NCI-H2029 treated with DMSO at 0.1 percent for 48 hours (cell line): ENCODE results near the gene SSR1.

Experiments
- DNase-seq: peaks from one replicate; lab custom pipeline; 2025; lab: John Stamatoyannopoulos, UW

SSR1 gene

DNA sequence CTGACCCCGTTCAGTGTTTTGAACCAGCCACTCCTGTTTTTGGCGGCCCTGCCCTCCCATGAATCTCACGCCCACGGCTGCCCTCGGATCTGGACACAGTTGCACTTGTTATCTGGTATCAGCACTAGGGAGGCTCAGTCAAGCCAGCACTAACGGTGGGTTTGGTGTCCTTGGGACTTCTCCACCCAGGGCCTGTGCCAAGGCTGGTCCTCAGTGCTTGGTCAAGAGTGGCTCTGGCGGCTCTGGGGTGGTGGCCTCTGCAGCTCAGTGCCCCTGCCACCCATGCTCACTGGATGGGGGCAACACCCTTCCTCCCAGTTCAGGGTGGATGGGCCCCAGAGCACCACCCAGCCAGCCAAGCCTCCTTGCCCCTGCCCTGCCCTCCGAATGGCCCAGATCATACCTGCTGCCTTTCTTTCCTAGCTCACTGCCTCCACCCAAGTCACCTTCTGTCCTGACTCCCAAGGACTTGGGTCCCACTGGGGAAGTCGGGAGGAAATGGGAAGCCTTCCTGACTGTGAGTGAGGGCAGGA is 54.7 kb downstream of the SSR1 start:
- no peak for DNase-seq

DNA sequence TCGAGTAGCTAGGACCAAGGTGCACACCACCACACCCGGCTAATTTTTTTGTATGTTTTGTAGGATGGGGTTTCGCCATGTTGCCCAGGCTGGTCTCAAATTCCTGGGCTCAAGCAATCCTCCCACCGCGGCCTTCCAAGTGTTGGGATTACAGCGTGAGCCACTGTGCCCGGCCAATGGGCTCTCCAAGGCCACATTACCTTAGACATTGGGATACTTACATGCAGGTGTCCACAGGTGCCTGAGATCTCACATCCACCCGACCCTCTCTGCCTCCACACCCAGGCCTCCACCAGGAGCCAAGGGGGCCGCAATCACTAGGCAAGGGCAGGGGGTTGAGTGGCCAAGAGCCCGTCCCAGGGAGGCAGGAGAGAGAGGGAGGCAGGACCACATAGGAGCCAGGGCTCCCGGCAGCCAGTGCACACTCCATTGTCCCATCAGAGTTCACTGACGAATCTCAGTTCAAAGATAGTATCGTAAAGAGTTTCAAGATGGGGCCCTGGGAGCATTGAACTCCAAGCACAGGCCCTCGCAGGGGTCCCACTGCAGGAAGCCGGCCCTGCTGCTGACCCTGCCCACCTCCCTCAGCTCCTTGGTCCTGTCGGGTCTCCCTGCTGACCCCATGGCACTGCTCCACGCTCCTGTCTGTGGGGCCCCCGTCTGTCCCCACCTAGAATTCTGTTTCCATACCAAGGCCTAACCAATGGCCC is 55.3 kb downstream of the SSR1 start:
- no peak for DNase-seq

- no peak for DNase-seq
Measured at GRCh38 chr6:7256785-7257184, 56.2 kb downstream of the SSR1 start.

- no peak for DNase-seq
Measured at GRCh38 chr6:7255918-7256317, 57.1 kb downstream of the SSR1 start.

GRCh38 chr6:7254980-7255835 is 57.8 kb downstream of the SSR1 start:
- DNase-seq: no peak

- DNase-seq: no peak
Measured at GRCh38 chr6:7252390-7252789, 60.6 kb downstream of the SSR1 start.

- DNase-seq: no peak
Measured at GRCh38 chr6:7251646-7252260, 61.2 kb downstream of the SSR1 start.

DNA sequence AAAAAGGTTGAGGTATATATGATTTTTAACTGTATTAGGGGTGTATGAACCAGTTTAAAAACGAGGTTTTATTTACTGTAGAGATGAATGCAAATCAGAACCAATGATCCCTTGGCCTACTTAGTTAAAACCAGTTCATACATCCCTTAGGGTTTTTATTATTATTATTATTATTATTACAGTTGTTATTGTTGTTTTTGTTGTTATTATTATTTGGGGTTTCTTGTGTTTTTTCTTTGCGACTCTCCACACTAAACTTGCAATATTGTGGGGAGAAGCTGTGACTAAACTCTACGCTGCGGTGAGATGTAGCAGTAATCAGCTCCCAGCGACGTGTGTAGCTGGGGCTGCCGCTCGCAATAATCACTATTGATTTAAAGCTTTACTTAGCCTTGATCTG is 62.2 kb downstream of the SSR1 start:
- DNase-seq: no peak

- no peak for DNase-seq
Measured at GRCh38 chr6:7249946-7250643, 62.9 kb downstream of the SSR1 start.

DNA sequence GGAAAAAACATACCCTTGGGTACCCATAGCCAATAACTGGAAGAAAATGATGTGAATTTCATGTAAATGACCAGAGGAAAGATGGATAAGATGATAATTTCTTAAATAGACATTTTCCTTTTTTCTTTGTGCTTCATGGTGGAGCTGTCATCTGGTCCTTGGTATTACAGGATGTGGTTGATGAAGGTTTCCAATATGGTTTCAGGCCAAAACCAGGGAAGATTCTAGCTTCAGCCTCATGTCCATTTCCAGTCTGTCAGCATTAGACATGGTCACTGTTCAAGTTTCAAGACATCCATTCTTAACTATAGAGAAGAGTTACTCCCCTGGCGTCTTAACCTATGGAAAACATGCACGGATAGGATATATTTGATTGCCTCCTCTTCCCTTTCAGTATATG is 63.6 kb downstream of the SSR1 start:
- DNase-seq: no peak

GRCh38 chr6:7247828-7248227 is 65.2 kb downstream of the SSR1 start:
- no peak for DNase-seq

- DNase-seq: no peak
Measured at GRCh38 chr6:7247179-7247456, 65.9 kb downstream of the SSR1 start.

DNA sequence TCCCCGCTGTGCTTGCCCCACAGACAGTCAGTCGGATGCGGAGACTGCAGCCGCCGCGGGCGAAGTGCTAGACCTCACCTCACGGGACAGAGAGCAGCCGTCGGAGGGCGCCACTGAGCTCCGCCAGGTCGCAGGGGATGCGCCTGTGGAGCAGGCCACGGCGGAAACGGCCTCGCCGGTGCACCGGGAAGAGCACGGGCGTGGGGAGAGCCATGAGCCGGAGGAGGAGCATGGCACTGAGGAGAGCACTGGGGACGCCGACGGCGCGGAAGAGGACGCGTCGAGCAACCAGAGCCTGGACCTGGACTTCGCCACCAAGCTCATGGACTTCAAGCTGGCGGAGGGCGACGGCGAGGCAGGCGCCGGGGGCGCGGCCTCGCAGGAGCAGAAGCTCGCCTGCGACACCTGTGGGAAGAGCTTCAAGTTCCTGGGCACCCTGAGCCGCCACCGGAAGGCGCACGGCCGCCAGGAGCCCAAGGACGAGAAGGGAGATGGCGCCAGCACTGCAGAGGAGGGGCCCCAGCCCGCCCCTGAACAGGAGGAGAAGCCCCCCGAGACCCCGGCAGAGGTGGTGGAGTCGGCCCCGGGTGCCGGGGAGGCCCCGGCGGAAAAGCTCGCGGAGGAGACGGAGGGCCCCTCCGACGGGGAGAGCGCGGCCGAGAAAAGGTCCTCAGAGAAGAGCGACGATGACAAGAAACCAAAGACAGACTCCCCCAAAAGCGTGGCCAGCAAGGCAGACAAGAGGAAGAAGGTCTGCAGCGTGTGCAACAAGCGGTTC is 66.4 kb downstream of the SSR1 start:
- DNase-seq: no peak

- no peak for DNase-seq
Measured at GRCh38 chr6:7245668-7246393, 67.2 kb downstream of the SSR1 start.

DNA sequence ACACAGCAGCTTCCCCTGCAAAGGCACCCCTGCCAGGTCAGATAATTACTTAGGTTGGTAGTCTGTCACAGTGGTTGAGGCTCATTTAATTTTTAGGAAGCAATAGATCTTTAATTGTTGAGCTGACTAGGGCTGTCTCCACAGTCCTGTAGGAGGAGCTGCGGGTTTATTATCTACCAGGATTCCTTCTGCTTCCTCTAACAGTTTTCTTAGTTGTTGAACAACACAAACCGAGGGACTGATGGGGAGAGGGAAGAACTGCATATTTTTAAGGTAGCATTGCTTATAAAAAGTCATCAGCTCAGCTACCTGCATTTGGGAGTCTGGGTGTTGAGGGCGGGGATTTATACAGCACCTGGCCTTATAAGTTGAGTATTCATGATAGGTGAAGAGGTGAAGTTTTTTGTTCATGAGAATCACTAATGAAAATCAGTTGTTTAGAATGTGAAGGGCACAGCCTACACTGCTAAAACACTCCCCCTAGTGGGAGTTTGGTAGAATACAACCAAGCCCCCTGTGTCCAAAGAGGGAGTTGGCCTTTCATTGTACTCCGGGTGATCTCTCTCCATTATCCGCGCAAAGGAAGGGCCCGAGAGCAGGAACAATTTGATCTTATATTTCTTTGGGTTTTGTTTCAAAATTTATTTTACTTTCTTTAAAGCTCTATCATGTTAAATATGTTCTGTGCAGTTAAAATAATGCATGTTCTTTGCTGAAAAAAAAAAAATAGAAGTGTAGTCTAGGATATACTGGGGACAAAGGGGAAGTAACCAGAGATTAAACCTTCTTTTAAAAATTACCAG is 69.6 kb downstream of the SSR1 start:
- DNase-seq: peak; percentile 91

DNA sequence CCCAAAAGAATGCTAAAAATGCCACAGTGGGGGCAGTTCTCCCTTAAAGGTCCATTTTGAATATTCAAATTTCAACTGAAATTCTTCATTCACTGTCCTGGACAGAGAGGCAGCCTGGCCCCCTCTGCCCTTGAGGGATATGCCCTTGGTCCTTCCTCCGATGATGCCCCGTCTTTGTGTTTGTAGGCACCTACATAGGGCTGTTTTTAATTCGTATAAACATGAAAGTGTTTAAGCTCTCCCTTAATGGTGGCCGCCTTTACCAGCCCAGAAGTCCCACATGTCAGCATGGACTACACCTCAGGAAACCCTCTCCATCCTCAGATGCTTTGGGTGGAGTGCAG is 70.2 kb downstream of the SSR1 start:
- no peak for DNase-seq

- DNase-seq: no peak
Measured at GRCh38 chr6:7241709-7242645, 71.0 kb downstream of the SSR1 start.

DNA sequence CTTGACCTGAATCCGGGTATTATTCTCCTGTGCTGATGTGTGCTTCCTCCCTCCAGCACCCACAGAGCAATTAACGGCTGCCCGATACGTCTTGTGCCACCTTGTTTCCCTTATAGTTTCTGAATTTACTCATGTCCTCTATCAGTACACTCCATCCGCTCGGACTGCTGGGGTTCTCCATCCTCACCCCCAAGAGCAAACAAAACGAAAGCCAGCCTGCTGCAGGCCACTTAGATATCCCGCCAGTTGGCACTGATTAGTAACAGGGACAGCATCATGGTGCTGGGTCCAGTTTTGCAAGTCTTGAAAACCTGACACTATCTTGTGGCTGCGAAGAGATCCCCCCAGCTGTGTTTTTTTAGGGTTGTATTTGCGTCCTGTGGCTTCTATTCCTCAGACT is 71.8 kb downstream of the SSR1 start:
- DNase-seq: no peak

GRCh38 chr6:7240351-7240750 is 72.6 kb downstream of the SSR1 start:
- DNase-seq: no peak
